Colonic mucosa (tissue), 4 donors: ENCODE results near the gene DGCR8. TPM values are rescaled to one million over a fixed set of nuclear protein-coding genes. Genes with fewer than 3 reads are reported as not detected.

Experiments used
- DNase-seq: peaks from one replicate; pipeline ENCODE4 v3.0.0-alpha.2; 2020
- H3K27ac ChIP-seq: fragments of 200-600 bp; one replicate; pipeline ENCODE4 v1.8.0; 2021
- H3K27me3 ChIP-seq: fragments of 200-600 bp; one replicate; pipeline ENCODE4 v1.8.0; 2021
- H3K36me3 ChIP-seq: fragments of 200-600 bp; one replicate; pipeline ENCODE4 v1.8.0; 2021
- H3K4me1 ChIP-seq: fragments of 200-600 bp; one replicate; pipeline ENCODE4 v1.8.0; 2021; ENCODE audit warnings: mild to moderate bottlenecking
- H3K4me3 ChIP-seq: fragments of 200-600 bp; one replicate; pipeline ENCODE4 v1.8.0; 2021
- H3K9ac ChIP-seq, 2 donors: one replicate each; pipeline ENCODE4 v1.7.0; 2013; ENCODE audit warnings: control low read depth in 2 of 2, low read depth in 2 of 2, low read length in 2 of 2
- H3K9me3 ChIP-seq: fragments of 200-600 bp; one replicate; pipeline ENCODE4 v1.8.0; 2021
- CTCF ChIP-seq: fragments of 200-600 bp; IDR thresholded peaks from one replicate; pipeline ENCODE4 v1.8.0; 2022; ENCODE audit warnings: antibody characterized with exemption, mild to moderate bottlenecking
- intact Hi-C: fragments of 100-400 bp; cut with DNase I; formaldehyde crosslinking; loops from one replicate; pipeline ENCODE4 v1.14.1; 2022
- total RNA-seq, 2 donors: library from RNA; stranded (reverse); fragmentation: NEBNext Ultra II Directional in 1 of 2; extraction: Animal tissue kit (Norgen Biotek cat#: 25700) in 1 of 2; gene quantifications; one replicate each; pipeline ENCODE4 v1.2.1, GENCODE V29; 2021
- donor health status: healthy.
- donor health status: DM: no; HTN: no; CAD: no.
- donor health status: DM: no; HTN: no; CAD: no.

The DGCR8 gene
- total RNA-seq, 2 donors from 2014 or later = 21.1 to 52.7 TPM

- H3K27ac ChIP-seq = no peak overlapping the region
- no peaks in the 10 kb centered on the region for H3K9me3 ChIP-seq
- H3K4me3 ChIP-seq = no peak overlapping the region
- intact Hi-C loops = no loop called here
- no peaks in the 10 kb centered on the region for H3K4me1 ChIP-seq
- DNase-seq = no peak
- H3K9ac ChIP-seq = no peak overlapping the region
- no peaks in the 10 kb centered on the region for H3K27me3 ChIP-seq
- no peak for TF ChIP-seq CTCF
- peaks cover 7% of the 10 kb centered on the region for H3K36me3 ChIP-seq
Observed at GRCh38 chr22:20054034-20054427, 26.0 kb upstream of the DGCR8 start.

DNA sequence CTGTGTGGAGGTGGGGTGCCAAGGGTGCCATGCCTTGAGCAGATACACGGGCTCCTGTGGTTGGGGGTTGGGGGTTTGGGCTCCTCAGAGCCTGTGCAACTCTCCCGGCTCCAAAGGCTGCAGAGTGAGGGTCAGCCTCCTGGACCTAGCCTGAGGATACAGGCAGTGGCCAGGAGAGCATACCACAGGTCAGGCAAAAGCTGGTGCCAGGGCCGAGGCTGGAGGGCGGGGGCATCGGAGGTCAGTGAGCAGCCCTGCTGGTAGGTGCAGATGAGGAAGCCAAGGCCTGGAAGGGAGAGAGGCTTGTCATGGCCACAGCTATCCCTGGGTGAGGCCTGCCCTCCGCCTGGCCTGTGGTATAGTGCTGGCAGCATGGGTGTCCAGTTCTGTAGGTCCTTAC is 25.6 kb upstream of the DGCR8 start:
- Histone ChIP-seq H3K9ac (no peak overlapping the region), H3K36me3 (peaks cover 7% of the 10 kb centered on the region), H3K4me1 (no peaks in the 10 kb centered on the region), H3K27me3 (no peaks in the 10 kb centered on the region), H3K9me3 (no peaks in the 10 kb centered on the region), H3K27ac (no peak overlapping the region), H3K4me3 (no peak overlapping the region)
- no peak for DNase-seq
- TF ChIP-seq CTCF = no peak
- intact Hi-C loops = no loop called here

- H3K27me3 ChIP-seq = no peaks in the 10 kb centered on the region
- no peak for DNase-seq
- no peak overlapping the region for H3K27ac ChIP-seq
- H3K4me1 ChIP-seq = no peaks in the 10 kb centered on the region
- H3K9me3 ChIP-seq = no peaks in the 10 kb centered on the region
- no peak overlapping the region for H3K4me3 ChIP-seq
- H3K36me3 ChIP-seq = peaks cover 7% of the 10 kb centered on the region
- H3K9ac ChIP-seq = no peak overlapping the region
- TF ChIP-seq CTCF = no peak
- intact Hi-C loops = no loop called here
Observed at GRCh38 chr22:20055144-20055543, 24.9 kb upstream of the DGCR8 start.

- H3K36me3 ChIP-seq = peaks cover 7% of the 10 kb centered on the region
- TF ChIP-seq CTCF = no peak
- H3K4me3 ChIP-seq = no peak overlapping the region
- no peak overlapping the region for H3K27ac ChIP-seq
- H3K4me1 ChIP-seq = no peaks in the 10 kb centered on the region
- intact Hi-C loops = no loop called here
- DNase-seq = no peak
- H3K9me3 ChIP-seq = no peaks in the 10 kb centered on the region
- no peaks in the 10 kb centered on the region for H3K27me3 ChIP-seq
- no peak overlapping the region for H3K9ac ChIP-seq
Observed at GRCh38 chr22:20055654-20056053, 24.4 kb upstream of the DGCR8 start.

GRCh38 chr22:20056161-20056560 is 23.9 kb upstream of the DGCR8 start:
- no peak overlapping the region for H3K9ac ChIP-seq
- no peak for TF ChIP-seq CTCF
- no peak overlapping the region for H3K4me3 ChIP-seq
- no peak overlapping the region for H3K27ac ChIP-seq
- no peaks in the 10 kb centered on the region for H3K27me3 ChIP-seq
- H3K36me3 ChIP-seq = peaks cover 7% of the 10 kb centered on the region
- no peaks in the 10 kb centered on the region for H3K4me1 ChIP-seq
- DNase-seq = no peak
- no peaks in the 10 kb centered on the region for H3K9me3 ChIP-seq
- intact Hi-C loops = no loop called here
